ENCODE data around the gene WSB1. TPM values are rescaled to one million over a fixed set of nuclear protein-coding genes. Genes with fewer than 3 reads are reported as not detected.

WSB1 gene
- total RNA-seq, 4 donors from 2014 or later = 33.1 to 105 (median 55.6) TPM

- no peak for DNase-seq (ENCODE audit: low spot score in 2 of 2)
- H3K4me3 ChIP-seq (ENCODE audit: low read depth, poor library complexity, severe bottlenecking) = no peak overlapping the region
- intact Hi-C loops (cut with DNase I; ENCODE audit: low total_unique reads) = no loop called here
- no peak for TF ChIP-seq CTCF (IDR thresholded peaks at IDR 0.05)
- TF ChIP-seq POLR2A (IDR thresholded peaks at IDR 0.05) = no peak
These were observed 10.9 kb upstream of the WSB1 start for GRCh38 chr17:27283060-27283459.

GRCh38 chr17:27283751-27284150, 10.2 kb upstream of the WSB1 start:
- no peak for TF ChIP-seq POLR2A (IDR thresholded peaks at IDR 0.05)
- no peak for TF ChIP-seq CTCF (IDR thresholded peaks at IDR 0.05)
- DNase-seq (ENCODE audit: low spot score in 2 of 2) = no peak
- intact Hi-C loops (cut with DNase I; ENCODE audit: low total_unique reads) = no loop called here
- H3K4me3 ChIP-seq (ENCODE audit: low read depth, poor library complexity, severe bottlenecking) = no peak overlapping the region

DNA sequence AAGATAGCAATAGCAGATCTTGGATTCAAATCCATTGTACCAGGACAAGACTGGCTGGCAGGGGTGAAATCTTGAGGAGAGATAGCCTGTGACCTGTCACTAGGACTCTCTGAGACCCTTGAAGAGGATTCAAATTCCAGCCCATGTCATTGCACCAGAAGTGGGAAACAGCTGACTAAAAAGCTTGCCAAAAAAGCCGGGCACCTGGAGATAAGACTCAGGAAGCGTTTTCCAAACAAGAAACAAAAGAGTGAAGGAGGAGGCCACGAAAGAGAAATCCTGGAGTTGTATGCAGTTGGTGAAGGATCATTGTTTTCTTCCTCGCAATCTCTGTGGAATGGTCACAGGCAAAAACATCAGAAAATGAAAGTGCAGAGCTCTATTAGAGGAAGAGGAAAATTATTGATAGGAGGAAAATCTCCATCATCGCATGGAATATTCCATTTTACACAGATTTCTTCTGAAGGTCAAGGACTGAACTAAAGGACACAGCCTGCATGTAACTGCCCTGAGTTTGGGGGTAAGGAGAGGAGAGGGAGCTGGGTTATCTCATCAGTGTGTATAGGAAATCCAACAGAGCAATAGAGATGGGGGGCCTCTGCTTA, 9.0 kb upstream of the WSB1 start:
- no peak for DNase-seq (ENCODE audit: low spot score in 2 of 2)
- 49 to 62% methylated on average over 5 of the region's 5 CpGs for WGBS, 2 donors
- TF ChIP-seq CTCF (IDR thresholded peaks at IDR 0.05) (no peak), POLR2A (IDR thresholded peaks at IDR 0.05) (no peak)
- H3K4me3 ChIP-seq (ENCODE audit: low read depth, poor library complexity, severe bottlenecking) = no peak overlapping the region
- intact Hi-C loops (cut with DNase I; ENCODE audit: low total_unique reads) = no loop called here

DNA sequence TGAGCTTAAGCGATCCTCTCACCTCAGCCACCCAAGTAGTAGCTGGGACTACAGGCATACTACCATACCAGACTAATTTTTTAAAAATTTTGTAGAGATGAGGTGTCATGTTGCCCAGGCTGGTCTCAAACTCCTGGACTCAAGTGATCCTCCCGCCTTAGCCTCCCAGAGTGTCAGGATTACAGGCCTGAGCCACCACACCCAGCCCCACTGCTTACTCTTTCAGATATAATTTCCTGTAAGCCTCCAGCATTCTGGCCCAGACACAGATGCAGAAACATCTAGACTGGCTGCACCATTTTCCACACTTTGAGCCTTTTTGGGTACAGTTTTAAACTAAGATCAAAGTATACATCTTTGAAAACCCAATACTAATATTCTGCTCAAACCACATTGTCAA, 8.4 kb upstream of the WSB1 start:
- intact Hi-C loops (cut with DNase I; ENCODE audit: low total_unique reads) = no loop called here
- WGBS, 2 donors = 92 to 98% methylated on average over 2 of the region's 2 CpGs
- DNase-seq (ENCODE audit: low spot score in 2 of 2) = no peak
- TF ChIP-seq CTCF (IDR thresholded peaks at IDR 0.05) (no peak), POLR2A (IDR thresholded peaks at IDR 0.05) (no peak)
- H3K4me3 ChIP-seq (ENCODE audit: low read depth, poor library complexity, severe bottlenecking) = no peak overlapping the region

DNA sequence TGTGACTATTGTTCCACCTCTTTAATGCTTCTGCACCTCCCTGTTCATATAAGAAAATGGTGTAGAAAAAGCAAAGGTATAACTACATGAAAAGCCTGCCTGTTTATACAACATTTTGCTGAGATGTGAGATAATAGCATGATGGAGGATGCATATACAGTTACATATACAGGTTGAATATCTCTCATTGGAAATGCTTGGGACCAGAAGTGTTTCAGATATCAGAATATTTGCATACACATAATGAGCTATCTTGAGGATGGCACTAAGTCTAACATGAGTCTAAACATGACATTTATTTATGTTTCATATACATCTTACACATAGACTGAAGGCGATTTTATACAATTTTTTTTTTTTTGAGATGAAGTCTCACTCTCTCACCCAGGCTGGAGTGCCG, 5.7 kb upstream of the WSB1 start:
- no peak overlapping the region for H3K4me3 ChIP-seq (ENCODE audit: low read depth, poor library complexity, severe bottlenecking)
- TF ChIP-seq POLR2A (IDR thresholded peaks at IDR 0.05) (no peak), CTCF (IDR thresholded peaks at IDR 0.05) (no peak)
- no peak for DNase-seq (ENCODE audit: low spot score in 2 of 2)
- WGBS, 2 donors = 64 to 94% methylated on average over 2 of the region's 2 CpGs
- intact Hi-C loops (cut with DNase I; ENCODE audit: low total_unique reads) = no loop called here

- no peak for DNase-seq (ENCODE audit: low spot score in 2 of 2)
- TF ChIP-seq CTCF (IDR thresholded peaks at IDR 0.05) = no peak
- TF ChIP-seq POLR2A (IDR thresholded peaks at IDR 0.05) = no peak
- H3K4me3 ChIP-seq (ENCODE audit: low read depth, poor library complexity, severe bottlenecking) = no peak overlapping the region
- intact Hi-C loops (cut with DNase I; ENCODE audit: low total_unique reads) = loop anchor here (10.0 kb wide), 1 partner anchor 45 kb away; no protein-coding TSS in a partner anchor
These were observed 4.1 kb upstream of the WSB1 start for GRCh38 chr17:27289856-27290255.

All from lower leg skin (tissue), 4 donors.